PC-3 (cell line): Measurements from ENCODE around the gene KIF7.

ENCODE experiments used
- CTCF ChIP-seq: fragments of 300-600 bp; sonication (generic); conservative IDR thresholded peaks from 2 replicates; pipeline ENCODE4 v1.5.1; 2017; ENCODE audit warnings: antibody characterized with exemption, low read depth, mild to moderate bottlenecking, low read length
- EZH2 ChIP-seq: fragments of 300-600 bp; sonication (generic); IDR thresholded peaks from one replicate; pipeline ENCODE4 v1.6.1; 2017; ENCODE audit warnings: antibody characterized with exemption, mild to moderate bottlenecking, low read length; ENCODE audit not compliant: unreplicated experiment

- no peak for TF ChIP-seq CTCF
- no peak for TF ChIP-seq EZH2
Measured at GRCh38 chr15:89633585-89633984, 21.7 kb downstream of the KIF7 start.
